Umbilical cord (tissue), 2 donors: ENCODE data around the gene PDLIM1. TPM values are rescaled to one million over a fixed set of nuclear protein-coding genes. Genes with fewer than 3 reads are reported as not detected.
"Not testable (repeated sequence)": the region's sequence is repeated elsewhere in the genome, so short reads cannot be mapped to it uniquely, and the experiment has no call there.

Experiments used
- DNase-seq: peaks from one replicate; pipeline ENCODE4 v3.0.0-alpha.2; 2015; ENCODE audit warnings: low spot score
- total RNA-seq: library from RNA; depleted of rRNA; stranded (reverse); fragments of >200 nt; gene quantifications from one replicate; pipeline ENCODE4 v1.2.3, GENCODE V29; 2014; ENCODE audit warnings: low replicate concordance; ENCODE audit not compliant: insufficient read depth

Gene PDLIM1
- total RNA-seq, 1 donor from 2014 or later: 38.0 TPM

DNA sequence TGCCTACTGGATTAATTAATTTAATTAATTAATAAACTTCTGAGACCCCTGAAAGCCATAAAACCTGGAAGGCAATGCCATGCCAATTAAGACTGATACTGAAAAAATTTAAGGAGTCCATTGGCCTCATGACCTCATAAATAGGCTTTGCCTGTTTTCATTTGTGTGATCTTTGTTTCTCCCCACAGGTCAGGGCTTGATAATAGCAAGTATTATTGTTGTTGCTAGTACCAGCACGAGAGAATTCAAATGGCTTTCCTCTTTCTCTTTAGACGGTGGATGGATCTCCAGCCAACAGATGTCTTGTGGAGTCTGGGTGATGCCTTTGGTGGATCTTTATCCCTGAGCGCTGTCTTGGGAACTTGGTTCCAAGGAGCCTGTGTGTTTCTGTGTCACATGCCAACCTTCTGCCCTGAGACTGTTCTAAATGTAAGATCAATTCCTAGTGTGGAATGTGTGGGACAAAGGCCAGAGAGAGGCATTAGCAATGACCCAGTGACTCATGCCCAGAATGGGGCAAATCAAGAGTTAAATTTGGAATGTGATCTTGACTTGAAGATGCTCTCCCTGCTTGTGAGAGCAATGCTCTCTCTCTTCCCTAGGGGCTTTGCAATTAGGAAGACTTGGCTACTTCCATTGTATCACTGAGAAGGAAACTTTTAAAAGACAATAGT lies 79.1 kb downstream of the PDLIM1 start:
- DNase-seq: no peak

DNA sequence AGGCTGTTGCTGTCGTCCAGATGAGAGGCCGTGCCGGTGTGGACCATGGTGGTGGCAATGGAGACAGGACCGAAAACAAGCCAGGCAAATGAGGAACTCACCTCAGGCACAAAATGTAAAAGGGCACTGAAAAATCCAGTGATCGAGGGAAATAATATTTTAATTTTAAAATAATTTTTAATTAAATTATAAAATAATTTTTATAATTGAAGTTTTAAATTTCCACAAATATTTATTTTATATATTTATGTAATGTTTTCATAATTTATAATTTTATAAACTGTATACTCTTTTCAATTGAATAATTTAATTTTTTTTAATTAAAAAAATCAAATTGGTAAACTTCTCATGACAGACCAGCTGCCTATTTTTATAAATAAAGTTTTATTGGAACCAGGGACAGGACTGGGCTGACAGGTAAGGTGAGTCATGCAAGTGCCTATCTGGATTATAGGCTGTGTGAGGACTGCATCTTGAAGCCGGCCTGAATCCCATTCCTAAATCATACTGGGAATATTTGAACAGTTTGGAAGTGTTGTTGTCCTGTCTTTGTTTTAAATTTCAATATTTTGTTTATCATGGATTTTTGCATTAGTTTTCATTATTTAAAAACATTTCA lies 81.2 kb downstream of the PDLIM1 start:
- DNase-seq: no peak

DNA sequence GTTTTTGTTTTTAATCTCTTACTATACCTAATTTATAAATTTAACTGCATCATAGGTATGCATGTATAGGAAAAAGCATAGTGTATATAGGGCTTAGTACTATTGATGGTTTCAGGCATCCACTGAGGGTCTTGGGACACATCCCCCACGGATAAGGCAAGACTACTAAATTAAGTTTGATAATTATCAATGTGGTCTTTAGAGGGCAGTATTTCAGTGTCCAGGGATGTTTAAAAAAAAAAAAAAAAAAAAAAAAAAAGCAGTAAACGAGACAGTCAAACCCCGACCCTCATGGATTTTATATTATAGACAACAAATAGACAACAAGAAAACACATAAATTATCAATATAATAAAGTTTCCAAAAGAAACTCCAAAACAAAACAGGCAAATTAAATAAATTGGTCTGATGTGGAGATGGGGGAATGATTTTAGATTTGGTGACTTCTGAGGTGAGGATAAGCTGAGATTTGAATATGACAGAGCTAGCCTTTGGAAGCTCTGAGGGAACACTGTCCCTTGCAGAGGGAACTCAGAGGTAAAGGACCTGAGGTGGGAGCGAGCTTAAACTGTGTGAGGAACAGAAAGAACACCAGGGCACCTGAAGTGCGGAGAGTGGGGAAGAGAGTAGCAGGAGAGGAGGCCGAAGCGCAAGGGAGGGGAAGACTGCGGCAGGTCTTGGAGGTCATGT lies 82.0 kb downstream of the PDLIM1 start:
- no peak for DNase-seq

DNA sequence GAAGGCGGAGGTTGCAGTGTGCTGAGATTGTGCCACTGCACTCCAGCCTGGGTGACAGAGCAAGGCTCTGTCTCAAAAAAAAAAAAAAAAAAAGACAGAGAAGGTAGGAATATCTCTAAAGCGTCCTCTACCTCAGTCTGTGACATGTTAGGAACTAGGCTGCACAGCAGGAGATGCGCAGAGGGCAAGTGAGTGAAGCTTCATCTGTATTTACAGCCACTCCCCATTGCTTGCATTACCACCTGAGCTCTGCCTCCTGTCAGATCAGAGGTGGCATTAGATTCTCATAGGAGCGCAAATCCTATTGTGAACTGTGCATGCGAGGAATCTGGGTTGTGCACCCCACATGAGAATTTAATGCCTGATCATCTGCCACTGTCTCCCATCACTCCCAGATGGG lies 87.9 kb downstream of the PDLIM1 start:
- not testable (repeated sequence) for DNase-seq

DNA sequence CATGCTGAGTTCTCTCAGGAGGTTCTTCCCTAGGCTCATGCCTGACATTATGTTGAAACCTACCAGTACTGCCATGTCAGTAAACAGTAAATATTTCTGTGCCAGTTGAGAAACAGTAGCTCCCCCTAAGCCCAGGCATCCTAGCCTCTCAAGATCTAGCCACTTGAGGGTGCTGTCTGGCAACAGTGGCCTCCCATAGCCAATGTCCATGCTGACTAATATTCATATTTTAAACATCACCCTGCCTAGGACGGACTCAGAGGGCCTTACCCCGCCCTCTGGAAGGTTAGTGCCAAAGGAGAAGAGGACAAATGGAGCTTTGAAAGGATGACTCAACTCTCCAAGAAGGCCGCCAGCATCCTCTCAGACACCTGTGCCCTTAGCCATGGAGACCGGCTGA lies 89.1 kb downstream of the PDLIM1 start:
- no peak for DNase-seq

DNA sequence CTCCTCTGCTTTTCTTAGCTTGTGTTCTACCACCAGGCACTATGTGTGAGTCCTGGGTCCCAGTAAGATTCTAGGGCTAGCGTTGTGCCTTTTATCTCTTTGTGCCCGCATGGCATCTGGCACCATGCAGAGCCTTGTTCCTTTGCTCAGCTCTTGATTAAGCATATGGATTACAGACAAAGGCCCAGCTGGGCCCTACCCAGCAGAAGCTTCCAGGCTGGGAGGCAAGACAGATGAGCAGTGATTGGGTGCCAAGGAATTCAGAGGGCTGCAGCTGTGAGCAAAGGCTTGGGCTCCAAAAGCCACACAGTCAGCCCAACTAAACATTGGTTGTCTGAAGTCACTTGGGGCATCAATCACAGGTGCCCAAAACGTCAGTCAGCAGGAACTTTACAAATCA lies 94.8 kb downstream of the PDLIM1 start:
- DNase-seq: no peak

DNA sequence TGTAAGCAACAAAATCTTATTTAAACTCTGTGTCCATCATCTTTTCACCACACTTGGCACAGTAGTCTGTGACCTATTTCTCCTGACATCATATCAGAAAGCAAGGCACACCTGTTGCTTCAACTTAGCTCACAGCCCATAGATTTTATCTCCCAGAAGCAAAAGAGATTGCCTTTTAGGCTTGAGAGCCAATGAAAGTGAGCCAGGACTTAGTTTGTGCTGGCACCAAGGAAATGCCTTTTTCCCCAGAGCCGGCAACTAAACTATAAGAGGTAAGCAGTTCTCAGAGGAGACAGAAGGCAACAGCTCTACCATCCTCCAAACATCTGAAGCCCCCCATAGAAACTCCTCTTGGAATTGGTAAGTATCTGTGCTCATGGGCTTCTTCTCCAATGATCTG lies 96.9 kb downstream of the PDLIM1 start, which contains the start of gene ACSM6:
TSS of gene ACSM6 (plus strand) at position 295 of the 400 bp plus-strand sequence. CDS start 248 bp downstream, outside the sequence.
- no peak for DNase-seq

DNA sequence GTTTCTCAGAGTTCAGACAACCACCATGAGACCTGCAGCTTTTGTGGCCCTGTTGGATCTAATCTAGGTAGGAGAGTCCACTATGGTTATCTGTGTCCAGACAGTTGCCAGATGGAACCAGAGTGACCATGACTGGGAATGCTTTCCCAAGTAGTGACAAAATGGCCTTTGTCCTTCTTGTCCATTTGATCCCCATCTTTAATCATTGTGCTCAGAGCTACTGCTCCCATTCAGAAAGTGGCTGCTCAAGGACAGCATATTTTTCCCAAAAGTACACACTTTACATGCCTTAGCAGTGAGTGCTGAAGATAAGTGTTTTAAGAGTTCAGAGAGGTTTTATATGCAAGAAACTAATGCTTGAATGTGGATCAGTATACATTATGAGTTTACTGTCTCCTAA lies 102.2 kb downstream of the PDLIM1 start:
- DNase-seq: no peak

DNA sequence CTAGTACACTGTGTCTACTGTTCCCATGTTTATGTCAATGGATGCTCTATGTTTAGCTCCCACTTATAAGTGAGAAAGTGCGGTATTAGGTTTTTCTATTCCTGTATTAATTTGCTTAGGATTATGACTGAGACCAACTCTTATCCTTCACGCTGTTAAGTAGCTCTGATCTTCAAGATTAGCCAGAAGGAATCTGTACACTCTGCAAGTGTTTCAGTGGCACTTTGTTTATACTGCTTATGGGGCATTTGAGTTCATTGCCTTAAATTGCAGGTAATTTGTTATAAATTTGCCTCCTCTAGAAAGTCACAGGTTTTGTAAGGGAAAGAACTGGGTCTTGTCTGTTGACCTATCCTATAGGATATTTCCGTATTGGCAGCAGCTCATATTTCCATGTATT lies 103.2 kb downstream of the PDLIM1 start:
- DNase-seq: no peak

Other genes starting within 250 kb of the PDLIM1 start
- 5.1 TPM for gene CYP2C8, start 221.5 kb downstream of the PDLIM1 start, total RNA-seq
- gene ACSM6, start 96.8 kb downstream of the PDLIM1 start, total RNA-seq: 0.96 TPM